ENCODE data around the gene OXCT2.
"Not testable (repeated sequence)": the region's sequence is repeated elsewhere in the genome, so short reads cannot be mapped to it uniquely, and the experiment has no call there.

Gene OXCT2

GRCh38 chr1:39782103-39782502, 11.0 kb upstream of the OXCT2 start:
- H3K4me3 ChIP-seq (ENCODE audit: control insufficient read depth, low read depth, low read length), result no peak overlapping the region
- no peak for DNase-seq (ENCODE audit: low read depth)
- no peak for TF ChIP-seq CTCF (IDR thresholded peaks at IDR 0.05; ENCODE audit: control insufficient read depth, insufficient read depth, low read depth, low read length, missing control alignments)

GRCh38 chr1:39781349-39781715, 10.2 kb upstream of the OXCT2 start:
- TF ChIP-seq CTCF (IDR thresholded peaks at IDR 0.05; ENCODE audit: control insufficient read depth, insufficient read depth, low read depth, low read length, missing control alignments), result no peak
- no peak overlapping the region for H3K4me3 ChIP-seq (ENCODE audit: control insufficient read depth, low read depth, low read length)
- no peak for DNase-seq (ENCODE audit: low read depth)

- H3K4me3 ChIP-seq (ENCODE audit: control insufficient read depth, low read depth, low read length), result no peak overlapping the region
- no peak for TF ChIP-seq CTCF (IDR thresholded peaks at IDR 0.05; ENCODE audit: control insufficient read depth, insufficient read depth, low read depth, low read length, missing control alignments)
- no peak for DNase-seq (ENCODE audit: low read depth)
Observed at GRCh38 chr1:39779821-39780220, 8.7 kb upstream of the OXCT2 start.

GRCh38 chr1:39779137-39779536, 8.0 kb upstream of the OXCT2 start:
- no peak for TF ChIP-seq CTCF (IDR thresholded peaks at IDR 0.05; ENCODE audit: control insufficient read depth, insufficient read depth, low read depth, low read length, missing control alignments)
- H3K4me3 ChIP-seq (ENCODE audit: control insufficient read depth, low read depth, low read length), result no peak overlapping the region
- DNase-seq (ENCODE audit: low read depth), result no peak

- not testable (repeated sequence) for H3K4me3 ChIP-seq (ENCODE audit: control insufficient read depth, low read depth, low read length); DNase-seq (ENCODE audit: low read depth)
Observed at GRCh38 chr1:39778463-39779099, 7.4 kb upstream of the OXCT2 start.

- not testable (repeated sequence) for DNase-seq (ENCODE audit: low read depth)
Observed at GRCh38 chr1:39777896-39778295, 6.7 kb upstream of the OXCT2 start.

GRCh38 chr1:39777306-39777705, 6.2 kb upstream of the OXCT2 start:
- H3K4me3 ChIP-seq (ENCODE audit: control insufficient read depth, low read depth, low read length), result no peak overlapping the region
- no peak for TF ChIP-seq CTCF (IDR thresholded peaks at IDR 0.05; ENCODE audit: control insufficient read depth, insufficient read depth, low read depth, low read length, missing control alignments)
- DNase-seq (ENCODE audit: low read depth), result no peak

More at GRCh38 chr1:39777896-39778295, 6.7 kb upstream of the OXCT2 start:
- not testable (repeated sequence) for H3K4me3 ChIP-seq (ENCODE audit: control insufficient read depth, low read depth, low read length)

- no peak overlapping the region for H3K4me3 ChIP-seq (ENCODE audit: control insufficient read depth, low read depth, low read length)
- DNase-seq (ENCODE audit: low read depth), result no peak
- no peak for TF ChIP-seq CTCF (IDR thresholded peaks at IDR 0.05; ENCODE audit: control insufficient read depth, insufficient read depth, low read depth, low read length, missing control alignments)
Observed at GRCh38 chr1:39776886-39777285, 5.7 kb upstream of the OXCT2 start.
